NCI-H1092 (cell line): Measurements from ENCODE around the gene CNTN3.

Experiments
- DNase-seq: peaks from one replicate; lab custom pipeline; 2025; lab: John Stamatoyannopoulos, UW

The CNTN3 gene

GRCh38 chr3:74614107-74614967, at the start of gene CNTN3:
TSS of gene CNTN3 (minus strand) at chr3:74614659. CDS start at chr3:74521112, 93,547 bp downstream.
- peak; percentile 31 for DNase-seq

GRCh38 chr3:74663178-74663577, 48.7 kb upstream of the CNTN3 start:
- no peak for DNase-seq

- DNase-seq = no peak
Observed at GRCh38 chr3:74661672-74662071, 47.2 kb upstream of the CNTN3 start.

DNA sequence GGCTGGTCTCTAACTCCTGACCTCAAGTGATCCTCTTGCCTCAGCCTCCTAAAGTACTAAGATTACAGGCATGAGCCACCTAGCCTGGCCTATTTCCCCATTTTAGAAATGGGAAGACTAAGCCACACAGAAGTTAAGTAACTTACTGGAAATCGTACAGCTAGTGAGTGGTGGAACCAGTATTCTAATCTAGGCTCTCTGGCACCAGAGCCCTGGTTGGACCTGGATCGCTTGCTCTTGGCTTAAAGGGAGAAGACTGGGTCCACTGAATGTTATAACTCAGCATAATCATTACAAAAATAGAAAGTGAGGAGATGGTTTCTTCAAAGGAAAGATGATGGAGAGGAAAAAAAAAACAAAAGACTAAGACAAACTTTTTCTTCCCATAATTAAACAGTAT, 37.4 kb upstream of the CNTN3 start:
- no peak for DNase-seq

DNA sequence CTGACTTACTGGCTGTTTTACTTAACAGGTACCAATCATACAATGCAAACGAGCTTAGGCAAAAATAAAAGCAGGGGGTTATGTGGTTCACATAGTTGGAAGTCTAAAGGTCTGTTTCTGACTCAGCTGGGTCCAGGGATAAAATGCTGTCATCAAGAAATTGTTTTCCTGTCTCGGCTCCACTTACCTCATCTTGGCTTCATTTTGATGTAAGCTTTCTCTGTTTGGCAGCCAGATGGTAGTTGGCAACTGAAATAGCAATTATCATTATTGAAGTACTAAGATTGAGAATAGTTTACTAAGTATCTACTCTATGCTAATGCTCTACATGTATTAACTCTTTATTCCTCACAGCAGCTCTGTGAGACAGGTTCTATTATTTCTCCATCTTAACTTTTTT, 36.8 kb upstream of the CNTN3 start:
- no peak for DNase-seq

DNA sequence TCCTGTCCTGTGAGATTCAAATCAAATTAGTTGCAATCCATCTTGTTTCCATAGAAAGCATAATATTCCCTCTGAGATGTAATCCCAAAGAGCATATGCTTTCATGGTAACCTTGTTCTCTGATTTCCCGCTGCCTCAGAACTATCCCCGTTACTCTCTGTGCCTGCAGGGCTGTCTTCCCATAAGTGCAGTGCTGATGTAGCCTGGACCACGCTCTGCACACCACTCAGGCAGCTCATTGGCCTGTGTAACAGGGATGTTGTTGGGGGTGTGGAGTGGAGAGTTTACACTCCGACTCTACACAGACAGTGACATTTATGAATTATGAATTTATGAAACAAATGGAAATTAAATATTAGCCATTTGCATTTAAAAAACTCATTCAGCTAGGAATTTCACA, 33.6 kb upstream of the CNTN3 start:
- DNase-seq = no peak

GRCh38 chr3:74646094-74646493, 31.6 kb upstream of the CNTN3 start:
- DNase-seq = no peak

- DNase-seq = peak; percentile 8
Observed at GRCh38 chr3:74643636-74644035, 29.2 kb upstream of the CNTN3 start.

- DNase-seq = no peak
Observed at GRCh38 chr3:74642876-74643275, 28.4 kb upstream of the CNTN3 start.

GRCh38 chr3:74640211-74640610, 25.8 kb upstream of the CNTN3 start:
- no peak for DNase-seq

- no peak for DNase-seq
Observed at GRCh38 chr3:74639681-74640080, 25.2 kb upstream of the CNTN3 start.

GRCh38 chr3:74636981-74637380, 22.5 kb upstream of the CNTN3 start:
- no peak for DNase-seq

DNA sequence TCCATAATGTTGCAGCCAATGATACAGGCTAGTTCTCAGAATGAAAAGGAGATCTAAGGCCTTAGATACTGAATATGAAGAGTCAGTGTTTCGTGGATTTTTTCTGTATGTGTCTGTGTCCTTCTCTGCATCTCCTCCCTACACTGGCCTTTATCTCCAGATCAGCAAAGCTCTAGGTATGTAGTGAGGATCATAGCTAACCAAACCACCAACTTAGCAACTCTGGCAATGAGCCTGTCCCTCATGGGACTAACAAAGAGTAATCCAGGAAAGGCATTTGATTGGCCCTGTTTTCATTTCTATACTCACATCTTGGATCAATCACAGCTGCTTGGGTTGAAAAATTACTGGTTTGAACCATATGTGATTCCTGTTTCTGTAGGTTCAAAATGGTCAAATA, 18.6 kb upstream of the CNTN3 start:
- DNase-seq = no peak

DNA sequence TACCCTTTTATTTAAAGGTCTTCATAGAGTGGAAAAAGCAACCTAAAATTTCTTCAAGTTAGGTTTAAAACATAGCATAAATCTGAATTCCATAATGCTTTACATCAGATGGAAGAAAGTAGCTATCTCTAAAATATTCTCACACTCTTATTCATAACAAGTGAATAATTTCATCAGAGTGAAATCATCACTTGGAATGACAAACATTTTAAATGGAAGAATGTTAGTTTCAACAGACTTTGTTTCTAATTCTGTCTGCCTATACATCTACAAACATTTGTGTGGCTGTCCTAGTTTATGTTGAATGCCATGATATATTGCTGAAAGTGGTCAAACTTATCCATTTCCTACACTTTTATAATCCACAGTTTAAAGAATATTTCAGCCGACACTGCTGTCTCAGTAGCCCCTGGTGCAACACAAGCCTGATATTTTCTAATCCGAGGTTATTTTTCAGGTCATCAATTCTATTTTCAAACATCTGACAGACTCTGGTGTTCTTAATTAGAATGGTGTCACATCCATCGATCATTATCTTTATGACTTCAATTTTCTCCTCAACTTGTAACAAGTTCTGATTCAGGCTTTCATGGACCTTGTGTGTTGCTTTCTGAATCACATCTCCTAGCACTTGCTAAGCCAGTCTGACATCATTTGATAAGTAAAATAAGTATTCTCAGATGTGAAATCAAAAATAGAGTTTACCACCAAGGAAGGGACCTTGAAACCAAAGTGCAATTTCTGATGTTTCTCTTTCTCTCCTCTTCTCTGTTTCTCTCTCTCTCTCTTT, 17.1 kb upstream of the CNTN3 start:
- no peak for DNase-seq

GRCh38 chr3:74630602-74631001, 16.1 kb upstream of the CNTN3 start:
- no peak for DNase-seq

GRCh38 chr3:74626011-74626410, 11.6 kb upstream of the CNTN3 start:
- DNase-seq = no peak

DNA sequence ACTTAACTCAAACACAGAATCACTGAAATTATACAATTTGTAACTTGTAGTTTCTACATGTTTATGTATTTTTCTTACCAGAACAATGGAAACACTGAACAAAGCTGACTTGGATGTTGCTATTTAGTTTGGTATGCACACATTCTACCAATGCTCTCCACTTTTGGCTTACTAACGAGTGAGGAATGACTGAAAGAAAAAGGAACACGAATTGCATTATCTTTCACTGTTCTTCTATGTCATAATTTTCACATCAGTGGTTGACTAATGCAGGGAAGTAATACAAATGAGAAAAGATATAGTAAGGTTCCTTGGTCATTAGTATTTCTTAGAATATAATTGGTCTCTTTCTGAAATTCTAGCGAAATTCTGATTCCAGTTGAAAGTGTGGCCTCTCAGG, 9.8 kb upstream of the CNTN3 start:
- DNase-seq = no peak

DNA sequence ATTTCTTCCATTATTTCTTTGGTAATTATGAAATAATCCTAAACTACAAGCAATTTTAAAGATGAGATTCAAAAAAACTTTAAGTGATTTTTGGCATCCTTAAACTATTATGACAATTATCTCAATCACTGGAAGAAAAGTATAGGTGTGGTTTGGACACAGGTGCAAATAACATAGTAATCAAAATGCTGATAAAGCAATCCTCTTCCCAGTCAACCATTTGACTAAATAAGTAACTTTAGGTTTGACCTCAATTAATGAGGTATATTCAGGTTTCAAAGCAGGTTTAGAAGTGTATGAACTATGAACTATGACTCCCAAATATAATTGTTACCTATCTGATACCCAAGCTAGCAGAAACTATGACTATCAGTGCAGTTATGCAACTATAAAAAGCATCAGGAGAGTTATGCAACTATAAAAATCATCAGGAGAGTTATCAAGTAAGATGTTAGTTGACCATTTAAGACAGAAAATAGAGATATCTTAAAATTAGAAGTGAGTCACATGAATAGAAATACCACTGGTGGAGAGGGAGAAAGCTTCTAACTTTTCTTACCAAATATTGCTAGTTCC, 8.9 kb upstream of the CNTN3 start:
- DNase-seq = no peak

- no peak for DNase-seq
Observed at GRCh38 chr3:74621581-74621980, 7.1 kb upstream of the CNTN3 start.

GRCh38 chr3:74617776-74618175, 3.3 kb upstream of the CNTN3 start:
- DNase-seq = no peak

DNA sequence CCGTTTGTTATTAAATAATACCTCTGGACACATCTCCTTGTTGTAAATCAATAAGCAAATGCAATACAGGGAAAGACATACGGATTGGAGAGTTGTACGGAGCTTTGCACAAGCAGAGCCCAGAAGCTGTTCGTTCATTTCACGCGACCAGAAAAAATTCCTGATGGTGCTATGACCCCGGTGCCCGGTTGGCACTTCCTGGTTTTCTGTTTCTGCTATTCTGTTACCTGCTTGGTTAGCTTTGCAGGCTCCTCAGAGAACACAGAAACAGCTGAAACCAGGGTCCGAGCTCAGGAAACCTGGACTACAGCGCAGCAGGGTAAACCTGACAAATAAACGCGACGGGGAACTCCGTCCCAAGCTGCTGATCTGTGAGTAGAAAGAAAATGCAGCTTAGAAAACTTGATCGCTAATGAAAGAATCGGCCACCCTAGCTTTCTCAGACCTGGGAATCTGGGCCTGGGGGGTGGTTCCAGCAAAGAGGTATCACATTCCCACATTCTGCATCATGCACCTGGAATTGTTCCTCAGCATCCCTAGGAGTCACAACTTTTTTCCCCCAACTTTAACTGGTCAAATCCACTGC, 845 bp downstream of the CNTN3 start:
- DNase-seq = no peak

DNA sequence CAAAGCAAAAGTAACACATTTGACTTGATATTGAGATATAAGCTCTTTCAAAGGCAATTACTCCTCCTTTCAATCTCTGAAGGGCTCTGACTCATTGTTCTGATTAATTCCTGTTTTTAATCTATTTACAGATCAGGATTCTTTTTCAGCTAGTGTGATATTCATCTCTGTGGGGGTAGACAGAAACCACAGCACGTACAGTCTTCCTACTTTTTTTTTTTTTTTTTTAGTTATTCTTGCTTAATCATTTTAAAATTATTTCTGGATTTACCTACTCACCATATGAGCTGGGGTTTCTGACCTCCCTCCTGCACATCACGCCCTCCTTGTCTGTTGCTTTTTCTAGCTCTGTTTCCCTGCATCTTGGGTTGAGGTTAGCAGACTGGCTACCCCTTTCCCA, 1.4 kb downstream of the CNTN3 start:
- no peak for DNase-seq

GRCh38 chr3:74611206-74611605, 3.3 kb downstream of the CNTN3 start:
- no peak for DNase-seq
